GM23338 (cell line): ENCODE results near the gene SEMA3C.

Experiments used
- NANOG ChIP-seq: IDR thresholded peaks from 2 replicates; pipeline ENCODE4 v1.6.1; 2016; ENCODE audit warnings: antibody characterized with exemption, borderline replicate concordance
- REST ChIP-seq: IDR thresholded peaks from one replicate; pipeline ENCODE4 v1.6.1; 2018; ENCODE audit warnings: antibody characterized with exemption; ENCODE audit not compliant: unreplicated experiment
- ZNF114 ChIP-seq: fragments of 250-450 bp; sonication (Bioruptor Pico); IDR thresholded peaks from 2 replicates; pipeline ENCODE4 v1.5.0; 2020; ENCODE audit warnings: mild to moderate bottlenecking, moderate library complexity

- TF ChIP-seq REST = no peak
- no peak for TF ChIP-seq NANOG
- no peak for TF ChIP-seq ZNF114 (CRISPR knock-in tag)
Observed at GRCh38 chr7:80729591-80730320, 189.1 kb downstream of the SEMA3C start.
